ENCODE measurements around the gene CDC14B.
"Not testable (repeated sequence)": the region's sequence is repeated elsewhere in the genome, so short reads cannot be mapped to it uniquely, and the experiment has no call there.

The CDC14B gene

DNA sequence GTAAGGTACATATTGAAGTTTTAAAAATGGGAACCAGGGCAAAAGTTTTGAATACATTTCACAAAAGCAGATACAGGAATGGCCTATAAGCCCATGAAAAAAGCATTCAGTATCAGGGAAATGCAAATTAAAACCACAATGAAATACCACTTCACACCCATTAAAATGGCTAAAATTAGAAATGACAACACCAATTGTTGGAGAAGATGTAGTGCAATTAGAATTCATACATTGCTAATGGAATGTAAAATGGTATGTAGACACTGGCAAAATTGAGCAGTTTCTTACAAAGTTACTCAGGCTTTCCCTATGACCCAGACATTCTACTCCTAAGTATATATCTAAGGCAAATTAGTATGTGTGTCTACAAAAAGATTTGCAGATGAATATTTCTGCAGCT lies 34.2 kb downstream of the CDC14B start:
- no peak for DNase-seq (ENCODE audit: low read depth)

DNA sequence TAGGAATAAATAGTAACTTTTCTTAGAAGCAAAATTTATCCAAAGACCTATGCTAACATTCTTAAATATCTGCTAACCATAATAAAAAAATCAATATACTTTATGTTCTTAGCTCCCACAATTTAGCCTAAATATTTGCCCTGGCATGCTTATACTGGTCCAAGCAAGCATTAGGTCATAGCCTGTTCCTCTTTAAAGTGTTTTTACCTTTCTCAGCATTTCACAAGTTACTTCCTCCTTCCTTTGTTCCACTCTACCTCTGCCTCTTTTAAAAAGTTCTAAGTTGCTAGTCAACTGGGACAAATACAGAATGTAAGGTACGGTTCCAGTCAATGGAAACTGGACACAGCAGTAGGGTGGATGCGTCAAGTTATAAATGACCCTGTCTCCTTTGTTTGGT lies 37.4 kb downstream of the CDC14B start:
- DNase-seq (ENCODE audit: low read depth) = not testable (repeated sequence)

- DNase-seq (ENCODE audit: low read depth) = no peak
Measured at GRCh38 chr9:96581786-96582185, 37.9 kb downstream of the CDC14B start.

DNA sequence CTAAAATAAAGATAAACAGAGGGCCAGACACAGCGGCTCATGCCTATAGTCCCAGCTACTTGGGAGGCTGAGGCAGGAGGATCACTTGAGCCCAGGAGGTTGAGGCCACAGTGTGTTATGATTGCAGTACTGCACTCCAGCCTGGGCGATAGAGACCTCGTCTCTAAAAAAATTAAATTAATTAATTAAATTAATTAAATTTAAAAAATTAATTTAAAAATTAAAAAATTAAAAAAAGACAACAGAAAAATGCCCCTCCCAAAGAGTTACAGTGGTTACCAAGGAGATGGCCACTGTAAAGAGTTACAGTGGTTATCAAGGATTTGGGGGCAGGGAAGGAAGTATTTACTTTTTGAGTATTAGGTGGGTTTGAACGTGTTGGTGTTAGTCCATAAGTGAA lies 38.3 kb downstream of the CDC14B start:
- no peak for DNase-seq (ENCODE audit: low read depth)

DNA sequence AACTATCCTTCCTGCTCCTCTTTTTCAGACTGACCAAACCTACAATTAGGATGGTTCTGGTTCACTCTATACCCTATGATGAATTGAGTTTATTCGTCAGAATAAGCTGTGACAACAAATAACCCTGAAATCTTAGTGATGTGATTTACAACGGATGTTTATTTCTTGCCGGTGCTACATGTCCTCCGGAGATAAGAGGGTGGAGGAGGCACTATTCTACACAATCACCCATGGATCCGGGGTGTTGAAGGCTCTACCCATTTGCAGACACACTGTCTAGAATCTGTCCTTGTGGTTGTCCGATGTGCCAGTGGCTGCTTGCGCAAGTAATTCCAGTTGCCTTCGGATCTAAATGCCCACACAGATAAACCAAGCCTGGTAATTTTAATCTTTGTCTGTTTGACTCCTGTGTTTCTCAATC lies 44.7 kb downstream of the CDC14B start:
- DNase-seq (ENCODE audit: low read depth) = no peak

- DNase-seq (ENCODE audit: low read depth) = no peak
Measured at GRCh38 chr9:96574455-96574854, 45.2 kb downstream of the CDC14B start.

- no peak for DNase-seq (ENCODE audit: low read depth)
Measured at GRCh38 chr9:96567203-96567700, 52.4 kb downstream of the CDC14B start.

DNA sequence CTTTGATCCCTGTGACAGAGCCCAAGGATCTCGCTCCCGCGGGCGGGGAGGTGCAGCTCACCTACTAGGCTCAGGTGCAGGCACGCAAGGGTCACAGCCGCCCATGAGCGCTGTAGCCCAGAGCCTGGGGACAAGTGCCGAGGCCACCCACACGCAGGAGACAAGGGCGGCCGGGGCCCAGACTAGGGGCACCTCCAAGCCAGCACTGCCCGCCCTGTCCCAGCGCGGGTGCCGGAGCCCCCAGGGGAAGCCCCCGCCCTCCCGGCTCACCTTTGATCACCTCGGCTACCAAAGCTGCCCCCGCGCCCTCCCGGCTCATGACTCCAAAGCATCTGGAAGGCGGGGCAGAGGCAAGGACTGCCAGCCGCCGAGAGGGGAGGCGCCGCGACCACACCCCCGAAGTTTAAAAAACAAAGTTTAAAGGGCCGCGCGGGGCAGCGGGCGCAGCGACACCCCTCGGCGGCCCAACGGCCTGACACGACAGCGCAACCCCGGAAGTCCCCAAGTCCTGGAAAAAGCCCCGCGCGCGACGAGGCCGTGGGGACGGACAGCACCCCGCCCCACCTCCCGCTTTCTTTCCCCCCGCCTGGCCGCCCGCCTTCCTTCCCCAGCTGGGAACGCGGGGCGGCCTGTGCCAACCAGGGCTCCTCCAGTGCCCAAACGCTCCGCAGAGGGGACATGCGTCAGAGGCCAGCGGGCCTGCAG lies 53.0 kb downstream of the CDC14B start:
- peak; percentile 62 for DNase-seq (ENCODE audit: low read depth)

DNA sequence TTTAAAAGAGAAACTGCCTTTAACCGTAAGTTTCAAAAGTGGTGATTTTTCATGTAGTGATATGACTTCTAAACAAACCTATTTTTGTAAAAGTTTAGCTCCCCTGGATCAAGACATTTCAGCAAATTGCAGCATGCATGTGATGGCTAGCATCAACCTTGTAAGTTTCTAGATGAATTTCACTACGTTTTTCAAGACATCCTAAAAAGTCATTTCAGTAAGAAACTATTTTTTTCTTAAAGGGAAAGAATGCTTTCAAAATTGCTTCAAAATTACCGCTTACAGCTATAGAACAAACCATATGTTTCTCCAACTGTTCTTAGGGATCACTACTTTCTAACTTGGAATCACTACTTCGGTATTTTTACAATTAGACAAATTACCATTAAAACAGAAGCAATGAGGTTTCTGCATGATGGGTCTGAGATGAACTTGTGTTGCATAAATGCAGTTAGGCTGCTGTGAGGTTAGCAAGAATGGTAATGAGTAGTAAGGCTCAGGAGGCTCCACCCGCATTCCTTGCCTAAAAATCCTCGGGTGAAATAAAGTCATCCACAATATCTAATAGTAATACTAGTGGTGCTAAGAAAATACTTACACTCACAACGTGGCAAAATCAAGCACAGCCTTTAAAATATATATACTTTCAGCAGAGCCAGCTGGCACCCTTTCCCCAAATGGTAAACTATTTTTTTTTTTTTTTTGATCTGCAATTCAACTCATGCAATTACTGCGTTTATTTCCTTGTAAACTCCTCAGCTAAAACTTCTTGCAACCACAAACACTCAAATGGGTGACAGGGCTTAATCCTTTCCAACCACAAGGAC lies 53.8 kb downstream of the CDC14B start:
- no peak for DNase-seq (ENCODE audit: low read depth)

GRCh38 chr9:96564217-96564616 lies 55.4 kb downstream of the CDC14B start:
- no peak for DNase-seq (ENCODE audit: low read depth)

- no peak for DNase-seq (ENCODE audit: low read depth)
Measured at GRCh38 chr9:96559339-96559943, 60.2 kb downstream of the CDC14B start.

- DNase-seq (ENCODE audit: low read depth) = no peak
Measured at GRCh38 chr9:96557921-96558320, 61.7 kb downstream of the CDC14B start.

DNA sequence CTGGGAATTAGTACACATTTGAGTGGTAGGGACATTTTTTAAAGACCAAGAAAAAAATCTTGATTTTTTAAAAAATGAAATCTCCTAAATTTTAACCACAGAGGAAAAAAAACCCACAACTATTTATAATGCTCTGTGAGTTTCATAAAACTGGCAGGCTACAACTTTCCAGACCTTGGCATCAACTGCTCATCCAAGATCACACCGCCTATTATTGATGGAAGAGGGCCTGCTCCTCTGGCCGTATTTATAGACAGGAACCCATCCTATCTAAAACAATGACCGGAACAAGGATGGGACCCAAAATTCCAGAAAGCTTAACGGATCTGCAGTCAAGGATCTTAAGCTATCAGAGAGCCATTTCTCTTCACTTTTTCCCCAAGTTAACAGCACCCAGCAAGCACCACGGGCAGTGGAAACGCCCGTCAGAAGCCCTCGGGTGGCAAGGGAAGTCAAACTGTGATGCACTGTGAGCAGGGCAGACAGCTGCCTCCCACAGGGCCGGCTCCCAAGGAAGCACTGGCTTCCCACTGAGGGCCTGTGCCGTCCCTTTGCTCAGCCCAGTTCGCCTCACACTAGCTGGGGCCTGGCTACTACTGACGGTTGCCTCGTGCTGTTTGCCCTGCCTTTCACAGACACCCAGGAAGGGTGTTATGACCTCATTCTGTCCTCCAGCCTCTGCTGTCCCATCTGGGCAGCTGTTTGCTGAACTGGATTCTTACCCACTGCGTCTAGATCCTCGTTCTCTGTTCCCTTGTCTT lies 62.8 kb downstream of the CDC14B start:
- no peak for DNase-seq (ENCODE audit: low read depth)

GRCh38 chr9:96555567-96556386 lies 63.9 kb downstream of the CDC14B start:
- DNase-seq (ENCODE audit: low read depth) = no peak

DNA sequence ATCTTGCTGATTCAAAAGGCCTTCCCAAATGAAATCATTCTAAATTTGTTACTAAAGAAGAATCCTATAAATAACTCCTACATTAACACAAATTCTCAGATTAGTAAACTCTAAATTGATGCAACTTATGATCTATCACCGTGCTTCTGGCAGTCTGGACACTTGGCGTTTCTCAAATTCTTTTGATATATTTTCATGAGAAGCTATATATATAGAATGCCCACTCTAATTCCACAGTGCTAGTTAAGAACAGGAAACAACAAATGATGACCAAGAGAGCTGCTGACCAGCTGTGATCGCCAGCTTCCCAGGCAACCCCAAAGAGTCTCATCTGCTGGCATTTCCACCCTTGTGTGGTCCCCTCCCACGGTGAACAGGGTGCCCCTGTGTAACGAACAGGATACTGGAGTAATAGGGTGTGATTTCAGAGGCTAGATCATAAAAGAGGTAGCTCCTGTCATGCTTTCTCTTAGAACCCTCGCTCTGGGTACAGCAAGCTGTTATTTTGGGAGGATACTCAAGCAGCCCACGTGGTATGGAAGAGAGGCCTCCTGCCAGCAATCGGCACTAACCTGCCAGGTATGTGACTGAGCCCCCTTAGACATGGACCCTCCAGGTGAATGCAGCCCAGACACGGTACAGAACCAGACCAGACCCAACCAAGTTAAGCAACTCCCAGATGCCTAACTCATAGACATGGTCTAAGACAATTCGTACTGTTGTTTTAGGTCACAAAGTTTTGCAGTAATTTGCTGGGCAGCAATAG lies 64.7 kb downstream of the CDC14B start:
- no peak for DNase-seq (ENCODE audit: low read depth)

- no peak for DNase-seq (ENCODE audit: low read depth)
Measured at GRCh38 chr9:96554326-96554725, 65.3 kb downstream of the CDC14B start.

DNA sequence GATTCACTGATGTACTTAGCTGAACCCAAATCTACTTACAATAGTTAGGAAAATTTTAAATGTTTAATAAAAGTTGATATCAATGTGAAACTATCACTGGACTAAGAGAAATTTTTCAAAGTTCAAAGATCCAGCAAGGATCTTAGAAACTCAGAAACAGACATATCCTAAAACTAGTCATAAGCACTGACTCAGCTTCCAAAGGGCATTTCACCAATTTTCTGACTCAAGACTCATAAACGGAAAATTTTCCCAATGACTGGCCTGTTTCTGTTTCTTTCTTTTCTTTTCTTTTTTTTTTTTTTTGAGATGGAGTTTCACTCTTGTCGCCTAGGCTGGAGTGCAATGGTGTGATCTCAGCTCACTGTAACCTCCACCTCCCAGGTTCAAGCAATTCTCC lies 66.6 kb downstream of the CDC14B start:
- DNase-seq (ENCODE audit: low read depth) = no peak

- no peak for DNase-seq (ENCODE audit: low read depth)
Measured at GRCh38 chr9:96551403-96551802, 68.2 kb downstream of the CDC14B start.

DNA sequence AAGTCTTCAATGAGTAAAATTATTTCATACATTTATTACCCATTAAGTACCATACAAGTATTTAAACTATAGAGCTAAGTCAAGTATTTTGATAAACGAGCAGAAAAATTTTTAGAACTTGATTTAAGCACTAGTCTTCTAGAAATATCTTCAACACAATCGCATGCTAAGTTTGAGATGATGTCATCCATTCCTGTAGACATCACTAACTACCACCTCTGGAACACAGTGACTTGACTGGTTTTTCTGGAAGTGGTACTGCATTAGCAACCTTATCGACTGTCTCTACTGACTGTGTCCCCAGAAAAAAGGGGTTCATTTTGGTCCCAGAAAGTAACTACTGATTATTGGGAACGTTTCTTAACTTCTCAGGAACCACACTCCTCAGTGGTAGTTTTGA lies 69.0 kb downstream of the CDC14B start:
- no peak for DNase-seq (ENCODE audit: low read depth)

- not testable (repeated sequence) for DNase-seq (ENCODE audit: low read depth)
Measured at GRCh38 chr9:96543131-96543530, 76.5 kb downstream of the CDC14B start.

DNA sequence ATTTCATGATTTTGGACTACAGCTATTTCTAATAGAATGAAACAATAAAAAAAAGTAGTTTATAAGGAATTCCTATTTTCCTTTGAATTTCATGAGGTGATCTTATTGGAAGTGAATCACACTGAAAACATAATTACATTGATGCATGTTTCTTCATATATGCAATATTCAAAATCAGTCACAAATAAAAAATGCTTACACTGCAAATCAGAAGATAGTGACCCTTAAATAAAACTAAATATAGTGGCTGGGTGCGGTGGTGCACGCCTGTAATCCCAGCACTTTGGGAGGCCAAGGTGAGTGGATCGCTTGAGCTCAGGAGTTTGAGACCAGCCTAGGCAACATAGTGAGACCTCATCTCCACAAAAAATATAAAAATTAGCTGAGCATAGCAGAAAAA lies 79.5 kb downstream of the CDC14B start:
- no peak for DNase-seq (ENCODE audit: low read depth)

All from stimulated activated CD8-positive, alpha-beta memory T cell treated with anti-CD3 and anti-CD28 coated beads, Interleukin-12 subunit alpha, Interleukin-12 subunit beta, amount 100 ng/mL, for 4 hours (primary cell).